H9 (cell line): ENCODE data around the gene MB. TPM values are rescaled to one million over a fixed set of nuclear protein-coding genes. Genes with fewer than 3 reads are reported as not detected.

Experiments
- DNase-seq: peaks from one replicate; pipeline ENCODE4 v3.0.0-alpha.2; 2017
- H2AFZ ChIP-seq: one replicate; pipeline ENCODE4 v1.6.1; 2013; ENCODE audit warnings: mild to moderate bottlenecking, low read length, control low read depth, moderate library complexity
- H2AK5ac ChIP-seq: 2 replicates; pipeline ENCODE4 v1.6.1; 2013; ENCODE audit warnings: low read length, control low read depth, mixed read lengths; ENCODE audit not compliant: insufficient read length
- H2BK120ac ChIP-seq: one replicate; pipeline ENCODE4 v1.6.1; 2013; ENCODE audit warnings: low read depth, mild to moderate bottlenecking, low read length, control low read depth, inconsistent platforms; ENCODE audit not compliant: poor library complexity, severe bottlenecking
- H2BK12ac ChIP-seq: 2 replicates; pipeline ENCODE4 v1.6.1; 2013; ENCODE audit warnings: low read length, control low read depth, mixed read lengths, low read depth; ENCODE audit not compliant: insufficient read length
- H2BK15ac ChIP-seq: 2 replicates; pipeline ENCODE4 v1.6.1; 2013; ENCODE audit warnings: low read depth, low read length, control low read depth
- H2BK20ac ChIP-seq: one replicate; pipeline ENCODE4 v1.6.1; 2013; ENCODE audit warnings: low read depth, mild to moderate bottlenecking, low read length, control low read depth, inconsistent platforms; ENCODE audit not compliant: poor library complexity, severe bottlenecking
- H2BK5ac ChIP-seq: 2 replicates; pipeline ENCODE4 v1.6.1; 2013; ENCODE audit warnings: low read length, control low read depth, mixed read lengths; ENCODE audit not compliant: insufficient read length
- H3K14ac ChIP-seq: 2 replicates; pipeline ENCODE4 v1.6.1; 2013; ENCODE audit warnings: low read length, control low read depth; ENCODE audit not compliant: insufficient read depth
- H3K18ac ChIP-seq: 2 replicates; pipeline ENCODE4 v1.6.1; 2013; ENCODE audit warnings: low read depth, mild to moderate bottlenecking, mixed read lengths, low read length, control low read depth; ENCODE audit not compliant: insufficient read length
- H3K23ac ChIP-seq: 2 replicates; pipeline ENCODE4 v1.6.1; 2013; ENCODE audit warnings: low read length, control low read depth, mixed read lengths, low read depth; ENCODE audit not compliant: insufficient read length
- H3K23me2 ChIP-seq: 2 replicates; pipeline ENCODE4 v1.6.1; 2013; ENCODE audit warnings: low read depth, mild to moderate bottlenecking, mixed read lengths, low read length, control low read depth; ENCODE audit not compliant: insufficient read length, poor library complexity, severe bottlenecking
- H3K27ac ChIP-seq: 2 replicates; pipeline ENCODE4 v1.5.1; 2013; ENCODE audit warnings: low read length, control low read depth, mixed read lengths, low read depth; ENCODE audit not compliant: insufficient read length
- H3K27me3 ChIP-seq: 2 replicates; pipeline ENCODE4 v1.6.1; 2013; ENCODE audit warnings: low read length, control low read depth, inconsistent platforms; ENCODE audit not compliant: insufficient read depth
- H3K4ac ChIP-seq: 2 replicates; pipeline ENCODE4 v1.6.1; 2013; ENCODE audit warnings: low read depth, mild to moderate bottlenecking, control low read depth, inconsistent platforms, low read length, moderate library complexity
- H3K4me1 ChIP-seq: 2 replicates; pipeline ENCODE4 v1.6.1; 2013; ENCODE audit warnings: low read length, control low read depth, inconsistent platforms; ENCODE audit not compliant: insufficient read depth
- H3K4me2 ChIP-seq: 2 replicates; pipeline ENCODE4 v1.6.1; 2013; ENCODE audit warnings: low read length, control low read depth, mixed read lengths; ENCODE audit not compliant: insufficient read length, insufficient read depth
- H3K56ac ChIP-seq: 2 replicates; pipeline ENCODE4 v1.6.1; 2013; ENCODE audit warnings: low read depth, mild to moderate bottlenecking, mixed read lengths, low read length, control low read depth; ENCODE audit not compliant: insufficient read length
- H3K79me1 ChIP-seq: 2 replicates; pipeline ENCODE4 v1.6.1; 2013; ENCODE audit warnings: low read depth, mild to moderate bottlenecking, moderate library complexity, low read length, control low read depth, inconsistent platforms; ENCODE audit not compliant: insufficient read depth, poor library complexity, severe bottlenecking
- H3K79me2 ChIP-seq: 2 replicates; pipeline ENCODE4 v1.6.1; 2013; ENCODE audit warnings: low read length, control low read depth, inconsistent platforms; ENCODE audit not compliant: insufficient read depth
- H3K9ac ChIP-seq: 2 replicates; pipeline ENCODE4 v1.6.1; 2013; ENCODE audit warnings: low read length, control low read depth, mixed read lengths; ENCODE audit not compliant: insufficient read length; ENCODE audit errors: extremely low read depth
- H3K9me3 ChIP-seq: one replicate; pipeline ENCODE4 v1.6.1; 2013; ENCODE audit warnings: low read depth, low read length, inconsistent platforms; ENCODE audit not compliant: control insufficient read depth
- H3T11ph ChIP-seq: one replicate; pipeline ENCODE4 v1.6.1; 2013; ENCODE audit warnings: mild to moderate bottlenecking, low read length, control low read depth, inconsistent platforms
- H4K20me1 ChIP-seq: one replicate; pipeline ENCODE4 v1.6.1; 2013; ENCODE audit not compliant: control insufficient read depth, insufficient read length, insufficient read depth
- H4K5ac ChIP-seq: 2 replicates; pipeline ENCODE4 v1.6.1; 2013; ENCODE audit warnings: low read depth, mild to moderate bottlenecking, mixed read lengths, low read length, control low read depth; ENCODE audit not compliant: insufficient read length
- H4K8ac ChIP-seq: replicated peaks from 2 replicates; pipeline ENCODE4 v1.6.1; 2013; ENCODE audit warnings: low read length, control low read depth, mixed read lengths, low read depth; ENCODE audit not compliant: insufficient read length
- H4K91ac ChIP-seq: 2 replicates; pipeline ENCODE4 v1.6.1; 2013; ENCODE audit warnings: low read depth, mild to moderate bottlenecking, moderate library complexity, mixed read lengths, low read length, control low read depth; ENCODE audit not compliant: insufficient read length
- H3K27ac Mint-ChIP-seq, 3 experiments: 2 replicates in 2 of 3; 3 replicates in 1 of 3; pipeline ENCODE4 v1.8.0; 2020 to 2021; ENCODE audit warnings: mixed read lengths in 3 of 3, mild to moderate bottlenecking in 1 of 3, moderate library complexity in 1 of 3
- H3K27me3 Mint-ChIP-seq: 2 replicates; pipeline ENCODE4 v1.8.0; 2021; ENCODE audit warnings: low read depth, mild to moderate bottlenecking, moderate library complexity, mixed read lengths
- H3K36me3 Mint-ChIP-seq, 3 experiments: 2 replicates in 2 of 3; 3 replicates in 1 of 3; pipeline ENCODE4 v1.8.0; 2020 to 2021; ENCODE audit warnings: low read depth in 3 of 3, mixed read lengths in 3 of 3; ENCODE audit not compliant: insufficient read depth in 1 of 3
- H3K4me1 Mint-ChIP-seq, 2 experiments: 2 replicates each; pipeline ENCODE4 v1.8.0; 2020; ENCODE audit warnings: mixed read lengths in 2 of 2
- H3K4me3 Mint-ChIP-seq, 2 experiments: 2 replicates in 1 of 2; 3 replicates in 1 of 2; pipeline ENCODE4 v1.8.0; 2020 to 2021; ENCODE audit warnings: mild to moderate bottlenecking in 2 of 2, mixed read lengths in 2 of 2, moderate library complexity in 1 of 2
- H3K9me3 Mint-ChIP-seq, 2 experiments: 2 replicates in 1 of 2; 3 replicates in 1 of 2; pipeline ENCODE4 v1.8.0; 2020; ENCODE audit warnings: mild to moderate bottlenecking in 2 of 2, mixed read lengths in 2 of 2, moderate library complexity in 1 of 2
- WGBS: extraction: QIAGEN DNeasy Blood & Tissue Kit; methylation state at CpG from one replicate; pipeline ENCODE4 v1.1.7; 2013; ENCODE audit warnings: missing lambda C conversion rate, low lambda C conversion rate, mixed read lengths; ENCODE audit not compliant: insufficient read length; ENCODE audit errors: extremely low coverage; 5-methylcytosine and 5-hydroxymethylcytosine counted together
- total RNA-seq: library from RNA; stranded (reverse); gene quantifications from 2 replicates; pipeline ENCODE4 v1.2.1, GENCODE V29; 2021
- TF ChIP-seq, protein P1 (sequence below): fragments of 200-600 bp; sonication (generic); conservative IDR thresholded peaks from 3 replicates; pipeline ENCODE4 v1.8.0; 2021; ENCODE audit warnings: antibody characterized with exemption, mild to moderate bottlenecking

MB gene
- total RNA-seq, 1 experiment from 2014 or later: 0.55 TPM

DNA sequence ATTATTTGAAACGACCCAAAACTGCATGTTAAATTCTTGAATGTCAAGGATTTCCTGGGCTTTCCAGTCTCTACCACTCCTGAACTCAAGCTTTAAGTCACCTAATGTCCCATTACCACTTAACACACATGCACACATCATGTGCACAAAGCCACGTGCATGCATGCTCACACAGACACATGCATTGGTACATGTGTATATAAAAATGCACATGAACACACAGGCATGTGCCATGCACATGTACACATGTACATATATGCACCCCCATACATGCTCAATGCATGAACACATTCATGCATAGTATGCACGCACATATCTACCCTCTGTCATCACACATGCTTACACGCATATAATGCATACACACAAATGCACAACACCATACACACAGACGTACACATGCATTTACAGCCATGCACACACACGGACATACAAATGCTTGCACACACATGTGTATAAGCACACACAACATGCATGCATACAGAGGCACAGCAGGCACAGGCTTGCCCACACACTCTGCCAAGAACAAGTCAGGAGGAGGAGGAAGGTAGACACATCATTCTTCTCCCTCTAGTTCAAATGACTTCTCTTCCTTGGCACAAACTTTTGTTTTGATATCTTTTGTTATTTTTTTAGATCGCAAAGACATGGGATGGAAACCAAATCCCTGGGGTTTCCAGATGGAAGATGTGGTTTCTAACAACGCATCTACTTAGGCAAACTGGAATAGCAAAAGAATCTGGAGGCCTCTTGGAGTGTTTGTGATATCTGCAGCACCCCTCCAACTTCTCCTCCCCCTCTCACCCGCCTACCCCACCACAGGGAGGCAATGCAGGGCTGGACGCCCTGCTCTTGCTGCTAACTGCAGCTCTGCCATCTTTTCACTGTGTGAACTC, 51.9 kb downstream of the MB start:
- H2BK12ac ChIP-seq: no peak overlapping the region
- no CpG with 5 or more reads among the region's 10 CpGs for WGBS
- peaks cover 25 to 32% of the 10 kb centered on the region in 2 experiments for H3K4me1 Mint-ChIP-seq

More for the DNA sequence above, 51.9 kb downstream of the MB start:
- TF ChIP-seq, protein P1, sequence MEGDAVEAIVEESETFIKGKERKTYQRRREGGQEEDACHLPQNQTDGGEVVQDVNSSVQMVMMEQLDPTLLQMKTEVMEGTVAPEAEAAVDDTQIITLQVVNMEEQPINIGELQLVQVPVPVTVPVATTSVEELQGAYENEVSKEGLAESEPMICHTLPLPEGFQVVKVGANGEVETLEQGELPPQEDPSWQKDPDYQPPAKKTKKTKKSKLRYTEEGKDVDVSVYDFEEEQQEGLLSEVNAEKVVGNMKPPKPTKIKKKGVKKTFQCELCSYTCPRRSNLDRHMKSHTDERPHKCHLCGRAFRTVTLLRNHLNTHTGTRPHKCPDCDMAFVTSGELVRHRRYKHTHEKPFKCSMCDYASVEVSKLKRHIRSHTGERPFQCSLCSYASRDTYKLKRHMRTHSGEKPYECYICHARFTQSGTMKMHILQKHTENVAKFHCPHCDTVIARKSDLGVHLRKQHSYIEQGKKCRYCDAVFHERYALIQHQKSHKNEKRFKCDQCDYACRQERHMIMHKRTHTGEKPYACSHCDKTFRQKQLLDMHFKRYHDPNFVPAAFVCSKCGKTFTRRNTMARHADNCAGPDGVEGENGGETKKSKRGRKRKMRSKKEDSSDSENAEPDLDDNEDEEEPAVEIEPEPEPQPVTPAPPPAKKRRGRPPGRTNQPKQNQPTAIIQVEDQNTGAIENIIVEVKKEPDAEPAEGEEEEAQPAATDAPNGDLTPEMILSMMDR: no peak
- no peaks in the 10 kb centered on the region for H4K20me1 ChIP-seq
- Mint-ChIP-seq H3K27ac (peak overlapping the region in 1 of 3 experiments; percentile 76; a peak in 2 of 7 replicates), H3K27me3 (peaks cover 20% of the 10 kb centered on the region), H3K9me3 (no peaks in the 10 kb centered on the region), H3K36me3 (no peaks in the 10 kb centered on the region), H3K4me3 (no peak overlapping the region)
- H3K4ac ChIP-seq: no peak overlapping the region
- no peak overlapping the region for H2BK15ac ChIP-seq
- H2AFZ ChIP-seq: no peak overlapping the region
- DNase-seq: no peak
- no peaks in the 10 kb centered on the region for H3K27me3 ChIP-seq
- H3K23ac ChIP-seq: no peak overlapping the region
- H3K56ac ChIP-seq: no peak overlapping the region
- no peak overlapping the region for H4K8ac ChIP-seq
- no peak overlapping the region for H3K9ac ChIP-seq
- no peak overlapping the region for H2BK20ac ChIP-seq
- no peaks in the 10 kb centered on the region for H3K79me1 ChIP-seq
- H2BK5ac ChIP-seq: no peak overlapping the region
- H3K4me2 ChIP-seq: no peak overlapping the region
- no peaks in the 10 kb centered on the region for H3K23me2 ChIP-seq
- H3K4me1 ChIP-seq: peaks cover 9% of the 10 kb centered on the region; the same call in 1 of the 2 replicates
- H3K14ac ChIP-seq: no peak overlapping the region
- H3K18ac ChIP-seq: no peak overlapping the region
- H3T11ph ChIP-seq: no peak overlapping the region
- no peaks in the 10 kb centered on the region for H3K9me3 ChIP-seq
- no peak overlapping the region for H2AK5ac ChIP-seq
- H4K91ac ChIP-seq: no peak overlapping the region
- no peak overlapping the region for H2BK120ac ChIP-seq
- H3K79me2 ChIP-seq: no peaks in the 10 kb centered on the region
- no peak overlapping the region for H4K5ac ChIP-seq
- no peak overlapping the region for H3K27ac ChIP-seq
